Hepatocyte (in vitro differentiated cells): Measurements from ENCODE around the gene LYZL4. TPM values are rescaled to one million over a fixed set of nuclear protein-coding genes. Genes with fewer than 3 reads are reported as not detected.

Source experiments
- DNase-seq: peaks from one replicate; pipeline ENCODE4 v3.0.0-alpha.2; 2016; ENCODE audit warnings: low spot score
- H2AFZ ChIP-seq: fragments of 200-600 bp; sonication (generic); 2 replicates; pipeline ENCODE4 v1.6.0; 2016; ENCODE audit warnings: antibody characterized with exemption, mild to moderate bottlenecking
- H3K27ac ChIP-seq: fragments of 200-600 bp; sonication (generic); 2 replicates; pipeline ENCODE4 v1.5.1; 2016; ENCODE audit warnings: mild to moderate bottlenecking
- H3K27me3 ChIP-seq: fragments of 200-600 bp; sonication (generic); 2 replicates; pipeline ENCODE4 v1.6.1; 2016
- H3K36me3 ChIP-seq: fragments of 200-600 bp; sonication (generic); replicated peaks from 2 replicates; pipeline ENCODE4 v1.5.1; 2016; ENCODE audit warnings: low read depth; ENCODE audit not compliant: insufficient read depth
- H3K4me1 ChIP-seq: fragments of 200-600 bp; sonication (generic); 2 replicates; pipeline ENCODE4 v1.5.1; 2016; ENCODE audit warnings: mild to moderate bottlenecking, moderate library complexity; ENCODE audit not compliant: insufficient read depth
- H3K4me2 ChIP-seq: fragments of 200-600 bp; sonication (generic); 2 replicates; pipeline ENCODE4 v1.6.0; 2016
- H3K4me3 ChIP-seq: fragments of 200-600 bp; sonication (generic); 2 replicates; pipeline ENCODE4 v1.5.1; 2016; ENCODE audit warnings: mild to moderate bottlenecking
- H3K79me2 ChIP-seq: fragments of 200-600 bp; sonication (generic); 2 replicates; pipeline ENCODE4 v1.6.0; 2017; ENCODE audit warnings: mild to moderate bottlenecking
- H3K9me2 ChIP-seq: fragments of 200-600 bp; sonication (generic); replicated peaks from 2 replicates; pipeline ENCODE4 v1.6.0; 2017; ENCODE audit warnings: mild to moderate bottlenecking; ENCODE audit not compliant: insufficient read depth
- H3K9me3 ChIP-seq: fragments of 200-600 bp; sonication (generic); 2 replicates; pipeline ENCODE4 v1.5.1; 2016; ENCODE audit warnings: low read depth, mild to moderate bottlenecking
- H4K20me1 ChIP-seq: fragments of 200-600 bp; sonication (generic); 2 replicates; pipeline ENCODE4 v1.6.0; 2016; ENCODE audit warnings: mild to moderate bottlenecking; ENCODE audit not compliant: insufficient read depth, poor library complexity, severe bottlenecking
- CTCF ChIP-seq: fragments of 200-600 bp; sonication (generic); IDR thresholded peaks from 2 replicates; pipeline ENCODE4 v1.5.1; 2016; ENCODE audit warnings: antibody characterized with exemption, mild to moderate bottlenecking; ENCODE audit not compliant: poor library complexity
- EZH2 ChIP-seq: fragments of 200-600 bp; sonication (generic); IDR thresholded peaks from 2 replicates; pipeline ENCODE4 v1.6.1; 2016; ENCODE audit warnings: antibody characterized with exemption, mild to moderate bottlenecking, borderline replicate concordance
- EZH2phosphoT487 ChIP-seq: fragments of 200-600 bp; sonication (generic); IDR thresholded peaks from one replicate; pipeline ENCODE4 v1.6.1; 2018; ENCODE audit warnings: antibody characterized with exemption, mild to moderate bottlenecking, low read depth, moderate library complexity; ENCODE audit not compliant: unreplicated experiment, severe bottlenecking
- WGBS: methylation state at CpG from one replicate; pipeline ENCODE4 v1.1.6; 2016; ENCODE audit warnings: low lambda C conversion rate; ENCODE audit errors: missing lambda C conversion rate; 5-methylcytosine and 5-hydroxymethylcytosine counted together
- polyA plus RNA-seq: library from polyadenylated mRNA; unstranded; fragments of >200 nt; fragmentation: Nextera tagmentation; extraction: Ambion mirVana; gene quantifications from 2 replicates; pipeline ENCODE4 v1.2.1, GENCODE V29; 2016
- total RNA-seq: library from RNA; depleted of rRNA; stranded (reverse); fragments of >200 nt; gene quantifications from 2 replicates; pipeline ENCODE4 v1.2.3, GENCODE V29; 2014

LYZL4 gene
- total and polyA plus RNA-seq, 2 experiments from 2014 or later = not detected

- 82% methylated on average over 4 of the region's 4 CpGs for WGBS
- Histone ChIP-seq H3K36me3 (no peaks in the 10 kb centered on the region), H3K9me3 (no peaks in the 10 kb centered on the region), H3K79me2 (no peaks in the 10 kb centered on the region), H4K20me1 (no peaks in the 10 kb centered on the region), H2AFZ (no peak overlapping the region), H3K4me2 (no peak overlapping the region), H3K9me2 (no peaks in the 10 kb centered on the region), H3K4me1 (no peaks in the 10 kb centered on the region), H3K4me3 (no peak overlapping the region), H3K27me3 (peaks cover 27% of the 10 kb centered on the region), H3K27ac (no peak overlapping the region)
- TF ChIP-seq EZH2 = no peak
- no peak for TF ChIP-seq EZH2phosphoT487
- no peak for TF ChIP-seq CTCF
- DNase-seq = no peak
Observed at GRCh38 chr3:42443292-42443691, 32.9 kb upstream of the LYZL4 start.

GRCh38 chr3:42442640-42443039, 32.2 kb upstream of the LYZL4 start:
- no peak overlapping the region for H3K4me3 ChIP-seq
- WGBS = 88% methylated on average over 5 of the region's 5 CpGs
- H3K4me1 ChIP-seq = no peaks in the 10 kb centered on the region
- no peak for TF ChIP-seq EZH2phosphoT487
- no peak for TF ChIP-seq CTCF
- TF ChIP-seq EZH2 = no peak
- no peaks in the 10 kb centered on the region for H3K9me2 ChIP-seq
- H4K20me1 ChIP-seq = no peaks in the 10 kb centered on the region
- H3K9me3 ChIP-seq = no peaks in the 10 kb centered on the region
- H3K4me2 ChIP-seq = no peak overlapping the region
- H2AFZ ChIP-seq = no peak overlapping the region
- no peak for DNase-seq
- no peaks in the 10 kb centered on the region for H3K36me3 ChIP-seq
- no peak overlapping the region for H3K27ac ChIP-seq
- H3K27me3 ChIP-seq = peaks cover 27% of the 10 kb centered on the region
- no peaks in the 10 kb centered on the region for H3K79me2 ChIP-seq

DNA sequence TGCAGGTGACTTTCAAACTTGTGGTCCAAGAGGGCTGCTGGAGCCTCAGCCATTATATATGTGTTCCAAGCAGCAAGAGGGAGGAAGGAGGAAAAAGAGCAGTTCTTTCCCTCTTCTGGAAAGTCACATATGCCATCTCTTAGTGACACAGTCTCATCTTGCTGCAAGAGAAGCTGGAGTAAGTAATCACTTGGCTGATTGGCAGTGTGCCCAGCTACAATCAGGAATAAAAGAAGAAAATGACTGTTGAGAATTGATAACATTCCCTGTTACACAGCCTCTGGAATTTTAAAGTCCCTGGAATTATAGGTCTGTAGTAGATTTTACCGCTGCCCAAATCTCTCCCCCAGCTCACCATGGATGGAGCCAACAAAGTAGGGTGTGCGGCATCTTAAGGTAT, 31.4 kb upstream of the LYZL4 start:
- no peaks in the 10 kb centered on the region for H3K4me1 ChIP-seq
- no peak for DNase-seq
- TF ChIP-seq EZH2phosphoT487 (no peak), EZH2 (no peak), CTCF (no peak)
- H2AFZ ChIP-seq = no peak overlapping the region
- H4K20me1 ChIP-seq = no peaks in the 10 kb centered on the region
- 78% methylated on average over 2 of the region's 2 CpGs for WGBS
- H3K9me3 ChIP-seq = no peaks in the 10 kb centered on the region
- H3K79me2 ChIP-seq = no peaks in the 10 kb centered on the region
- H3K4me3 ChIP-seq = no peak overlapping the region
- H3K36me3 ChIP-seq = no peaks in the 10 kb centered on the region
- no peak overlapping the region for H3K4me2 ChIP-seq
- H3K9me2 ChIP-seq = no peaks in the 10 kb centered on the region
- no peak overlapping the region for H3K27ac ChIP-seq
- peaks cover 27% of the 10 kb centered on the region for H3K27me3 ChIP-seq

DNA sequence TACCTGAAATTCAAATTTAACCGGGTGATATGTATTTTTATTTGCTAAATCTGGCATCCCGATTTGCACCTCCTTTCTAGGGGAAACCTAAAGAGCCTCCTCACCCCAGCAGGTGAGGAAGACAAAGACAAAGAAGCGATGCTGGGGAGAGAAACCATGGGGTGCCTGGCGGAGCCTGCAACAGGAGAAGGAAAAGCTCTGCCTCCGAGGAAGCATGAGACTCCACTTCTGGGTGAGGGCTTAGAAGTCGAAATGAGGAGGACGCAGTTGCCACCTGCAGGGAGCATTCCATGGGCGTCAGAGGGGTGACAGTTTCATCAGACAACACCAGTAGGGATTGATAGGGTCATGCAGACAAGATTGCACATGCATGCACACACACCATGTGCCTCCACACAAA, 30.5 kb upstream of the LYZL4 start:
- no peaks in the 10 kb centered on the region for H3K9me2 ChIP-seq
- TF ChIP-seq EZH2 (no peak), EZH2phosphoT487 (no peak), CTCF (no peak)
- no peaks in the 10 kb centered on the region for H3K36me3 ChIP-seq
- no peak overlapping the region for H3K4me2 ChIP-seq
- no peak overlapping the region for H3K27ac ChIP-seq
- WGBS = 50% methylated on average over 8 of the region's 8 CpGs
- no peaks in the 10 kb centered on the region for H4K20me1 ChIP-seq
- no peaks in the 10 kb centered on the region for H3K4me1 ChIP-seq
- no peaks in the 10 kb centered on the region for H3K79me2 ChIP-seq
- H3K4me3 ChIP-seq = no peak overlapping the region
- peaks cover 27% of the 10 kb centered on the region for H3K27me3 ChIP-seq
- H2AFZ ChIP-seq = no peak overlapping the region
- no peak for DNase-seq
- H3K9me3 ChIP-seq = no peaks in the 10 kb centered on the region
